ENCODE results near the gene NAGLU.

DNA sequence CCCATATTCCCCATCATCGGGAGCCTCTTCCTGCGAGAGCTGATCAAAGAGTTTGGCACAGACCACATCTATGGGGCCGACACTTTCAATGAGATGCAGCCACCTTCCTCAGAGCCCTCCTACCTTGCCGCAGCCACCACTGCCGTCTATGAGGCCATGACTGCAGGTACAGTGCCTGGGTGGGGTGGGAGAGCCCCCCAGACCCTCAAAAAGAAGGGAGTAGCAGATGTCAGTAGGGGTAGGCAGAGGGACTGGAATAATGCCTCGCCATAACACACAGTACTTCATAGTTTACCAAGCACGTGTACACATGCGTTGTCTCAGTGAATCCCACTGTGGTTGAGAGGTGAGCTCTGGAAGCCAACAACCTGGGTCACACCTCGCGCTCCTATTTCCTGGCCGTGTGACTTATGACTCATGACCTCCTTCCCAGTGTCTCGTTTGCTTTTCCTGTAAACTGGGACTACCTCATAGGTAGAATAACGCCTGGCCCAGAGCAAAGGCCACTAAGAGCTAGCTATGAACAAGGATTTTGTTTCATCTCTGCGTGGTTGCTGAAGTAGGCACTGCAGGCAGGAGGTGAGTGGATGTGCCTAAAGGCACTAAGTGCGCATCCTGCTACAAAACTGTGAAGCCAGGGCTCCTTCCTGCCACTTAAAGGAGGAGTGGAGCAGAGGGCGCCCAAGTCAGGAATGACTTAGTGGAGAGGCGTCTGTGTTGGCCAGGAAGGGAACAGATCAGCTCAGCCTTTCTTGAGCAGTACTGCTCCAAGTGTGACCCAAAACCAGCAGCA lies 5.2 kb downstream of the NAGLU start:
- TF ChIP-seq, protein P1, sequence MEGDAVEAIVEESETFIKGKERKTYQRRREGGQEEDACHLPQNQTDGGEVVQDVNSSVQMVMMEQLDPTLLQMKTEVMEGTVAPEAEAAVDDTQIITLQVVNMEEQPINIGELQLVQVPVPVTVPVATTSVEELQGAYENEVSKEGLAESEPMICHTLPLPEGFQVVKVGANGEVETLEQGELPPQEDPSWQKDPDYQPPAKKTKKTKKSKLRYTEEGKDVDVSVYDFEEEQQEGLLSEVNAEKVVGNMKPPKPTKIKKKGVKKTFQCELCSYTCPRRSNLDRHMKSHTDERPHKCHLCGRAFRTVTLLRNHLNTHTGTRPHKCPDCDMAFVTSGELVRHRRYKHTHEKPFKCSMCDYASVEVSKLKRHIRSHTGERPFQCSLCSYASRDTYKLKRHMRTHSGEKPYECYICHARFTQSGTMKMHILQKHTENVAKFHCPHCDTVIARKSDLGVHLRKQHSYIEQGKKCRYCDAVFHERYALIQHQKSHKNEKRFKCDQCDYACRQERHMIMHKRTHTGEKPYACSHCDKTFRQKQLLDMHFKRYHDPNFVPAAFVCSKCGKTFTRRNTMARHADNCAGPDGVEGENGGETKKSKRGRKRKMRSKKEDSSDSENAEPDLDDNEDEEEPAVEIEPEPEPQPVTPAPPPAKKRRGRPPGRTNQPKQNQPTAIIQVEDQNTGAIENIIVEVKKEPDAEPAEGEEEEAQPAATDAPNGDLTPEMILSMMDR (IDR thresholded peaks at IDR 0.05): no peak
- TF ChIP-seq EZH2 (IDR thresholded peaks at IDR 0.05): no peak
